GM12891 (cell line): ENCODE data around the gene AP3B2.

ENCODE experiments used
- PAX5 ChIP-seq: IDR thresholded peaks from 2 replicates; pipeline ENCODE4 v1.6.1; 2011; ENCODE audit warnings: low read length, moderate library complexity, mild to moderate bottlenecking; ENCODE audit not compliant: insufficient read depth, severe bottlenecking
- POLR2A ChIP-seq: IDR thresholded peaks from 2 replicates; pipeline ENCODE4 v1.6.1; 2011; ENCODE audit warnings: low read depth, low read length, control low read depth
- POLR2AphosphoS5 ChIP-seq: IDR thresholded peaks from 2 replicates; pipeline ENCODE4 v1.6.1; 2011; ENCODE audit warnings: low read depth, low read length, control low read depth
- POU2F2 ChIP-seq: IDR thresholded peaks from 2 replicates; pipeline ENCODE4 v1.6.1; 2011; ENCODE audit warnings: low read depth, mild to moderate bottlenecking, control low read depth, low read length, moderate library complexity
- SPI1 ChIP-seq: IDR thresholded peaks from 2 replicates; pipeline ENCODE4 v1.6.1; 2011; ENCODE audit warnings: low read depth, low read length, control low read depth
- TAF1 ChIP-seq: IDR thresholded peaks from 2 replicates; pipeline ENCODE4 v1.6.1; 2011; ENCODE audit warnings: low read depth, low read length, control low read depth

DNA sequence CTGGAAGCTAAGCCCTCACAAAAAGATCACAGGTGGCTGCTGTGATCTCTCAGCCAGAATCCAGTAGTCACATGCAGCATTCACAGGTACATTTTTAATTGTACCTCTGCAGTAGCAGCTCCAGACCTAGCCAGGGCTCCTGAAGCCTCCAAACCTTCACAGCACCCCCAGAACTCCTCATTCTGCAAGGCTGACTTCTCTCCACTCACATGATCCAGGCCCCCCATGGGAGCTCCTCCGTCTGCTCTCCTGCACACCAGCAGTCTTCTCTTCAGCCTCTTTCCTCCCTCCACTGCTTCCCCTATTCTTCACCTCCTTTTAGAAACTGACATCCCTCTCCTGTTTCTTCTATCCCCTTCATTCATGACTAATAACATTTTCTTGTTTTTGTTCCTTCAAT is 49.3 kb downstream of the AP3B2 start:
- TF ChIP-seq POLR2A (no peak), POLR2AphosphoS5 (no peak), TAF1 (no peak), POU2F2 (no peak), PAX5 (no peak), SPI1 (no peak)
